IMR-90 (cell line): ENCODE results near the gene SLC10A6. TPM values are rescaled to one million over a fixed set of nuclear protein-coding genes. Genes with fewer than 3 reads are reported as not detected.

Source experiments
- ATAC-seq: fragments of 200-7000 bp; cut with Tn5 transposase; 2 replicates; pipeline ENCODE4 v1.9.1; 2020; ENCODE audit warnings: low read depth, mild to moderate bottlenecking, moderate library complexity
- BruUV-seq: library from RNA; stranded (reverse); fragments of 400-500 nt; replicated peaks from 2 replicates; lab custom pipeline; 2021; lab: Mats Ljungman, UMichigan
- CTCF ChIA-PET: fragments of 300-600 bp; formaldehyde crosslinking; extraction: SDS; loops from one replicate; lab custom pipeline; 2021; ENCODE audit warnings: antibody characterized with exemption; lab: Yijun Ruan, JAX
- POLR2A ChIA-PET: fragments of 300-600 bp; sonication (Branson Sonifier 250); formaldehyde crosslinking; loops from one replicate; lab custom pipeline; 2022; ENCODE audit warnings: antibody characterized with exemption; ENCODE audit not compliant: unreplicated experiment; lab: Charles Lee
- DNase-seq: peaks from one replicate; pipeline ENCODE4 v3.0.0; 2013
- H2AFZ ChIP-seq: replicated peaks from 2 replicates; pipeline ENCODE3; 2013; ENCODE audit warnings: low read length, mild to moderate bottlenecking; ENCODE audit not compliant: poor library complexity
- H2AK5ac ChIP-seq: 2 replicates; pipeline ENCODE4 v1.6.1; 2013; ENCODE audit warnings: low read depth, low read length, inconsistent platforms
- H2AK9ac ChIP-seq: replicated peaks from 2 replicates; pipeline ENCODE3; 2013; ENCODE audit warnings: mild to moderate bottlenecking, low read depth, low read length, moderate library complexity; ENCODE audit not compliant: poor library complexity
- H2BK120ac ChIP-seq: 2 replicates; pipeline ENCODE4 v1.6.1; 2013; ENCODE audit warnings: low read depth, low read length, inconsistent platforms
- H2BK15ac ChIP-seq: 3 replicates; pipeline ENCODE4 v1.6.1; 2013; ENCODE audit warnings: low read depth, low read length, inconsistent platforms
- H2BK20ac ChIP-seq: 2 replicates; pipeline ENCODE4 v1.6.1; 2013; ENCODE audit warnings: low read depth, mild to moderate bottlenecking, inconsistent platforms, low read length, moderate library complexity
- H2BK5ac ChIP-seq: 2 replicates; pipeline ENCODE4 v1.6.1; 2013; ENCODE audit warnings: mild to moderate bottlenecking, low read depth, low read length, inconsistent platforms; ENCODE audit not compliant: poor library complexity, severe bottlenecking
- H3K14ac ChIP-seq: replicated peaks from 2 replicates; pipeline ENCODE4 v1.6.1; 2013; ENCODE audit warnings: low read depth, low read length, inconsistent platforms
- H3K18ac ChIP-seq: 2 replicates; pipeline ENCODE4 v1.6.1; 2013; ENCODE audit warnings: low read depth, low read length, control low read depth
- H3K23ac ChIP-seq: 2 replicates; pipeline ENCODE4 v1.6.1; 2013; ENCODE audit warnings: low read depth, low read length, inconsistent platforms
- H3K27ac ChIP-seq: 2 replicates; pipeline ENCODE4 v1.5.1; 2013; ENCODE audit warnings: mild to moderate bottlenecking, control low read depth, low read length; ENCODE audit not compliant: insufficient read depth
- H3K27me3 ChIP-seq: 2 replicates; pipeline ENCODE4 v1.6.1; 2013; ENCODE audit warnings: low read length; ENCODE audit not compliant: control insufficient read depth, insufficient read depth
- H3K36me3 ChIP-seq: 2 replicates; pipeline ENCODE4 v1.6.1; 2013; ENCODE audit warnings: low read length, mixed read lengths; ENCODE audit not compliant: control insufficient read depth, insufficient read depth
- H3K4ac ChIP-seq: 2 replicates; pipeline ENCODE4 v1.6.1; 2013; ENCODE audit warnings: low read depth, low read length, inconsistent platforms
- H3K4me1 ChIP-seq: 2 replicates; pipeline ENCODE4 v1.6.1; 2013; ENCODE audit warnings: low read length, mixed read lengths; ENCODE audit not compliant: control insufficient read depth, insufficient read depth
- H3K4me2 ChIP-seq: 2 replicates; pipeline ENCODE4 v1.6.1; 2013; ENCODE audit warnings: low read depth, mild to moderate bottlenecking, control low read depth, low read length, moderate library complexity
- H3K4me3 ChIP-seq: 2 replicates; pipeline ENCODE4 v1.5.1; 2013; ENCODE audit warnings: low read depth, mild to moderate bottlenecking, control low read depth, low read length, moderate library complexity; ENCODE audit not compliant: insufficient read depth
- H3K56ac ChIP-seq: 2 replicates; pipeline ENCODE4 v1.6.1; 2013; ENCODE audit warnings: low read length, inconsistent platforms; ENCODE audit not compliant: insufficient read depth; ENCODE audit errors: extremely low read depth
- H3K79me1 ChIP-seq, 2 experiments: 2 replicates each; pipeline ENCODE4 v1.6.1; 2013; ENCODE audit warnings: low read length in 2 of 2, inconsistent platforms in 1 of 2, low read depth in 1 of 2
- H3K9ac ChIP-seq: 2 replicates; pipeline ENCODE4 v1.6.1; 2013; ENCODE audit warnings: low read depth, low read length, control low read depth
- H3K9me1 ChIP-seq: 2 replicates; pipeline ENCODE4 v1.6.1; 2013; ENCODE audit warnings: low read length, inconsistent platforms; ENCODE audit not compliant: insufficient read depth
- H3K9me3 ChIP-seq: 2 replicates; pipeline ENCODE4 v1.6.1; 2013; ENCODE audit warnings: low read length; ENCODE audit not compliant: control insufficient read depth, insufficient read depth
- H4K20me1 ChIP-seq: 2 replicates; pipeline ENCODE4 v1.6.1; 2013; ENCODE audit warnings: low read length, inconsistent platforms; ENCODE audit not compliant: insufficient read depth
- H4K5ac ChIP-seq: 2 replicates; pipeline ENCODE4 v1.6.1; 2013; ENCODE audit warnings: mild to moderate bottlenecking, low read depth, low read length, control low read depth
- H4K8ac ChIP-seq, 2 experiments: 2 replicates each; pipeline ENCODE4 v1.6.1; 2013; ENCODE audit warnings: low read depth in 2 of 2, low read length in 2 of 2, control low read depth in 1 of 2, inconsistent platforms in 1 of 2
- H4K91ac ChIP-seq: 2 replicates; pipeline ENCODE4 v1.6.1; 2013; ENCODE audit warnings: low read depth, low read length, inconsistent platforms; ENCODE audit not compliant: insufficient read depth
- CHD1 ChIP-seq: IDR thresholded peaks from 2 replicates; pipeline ENCODE4 v1.6.1; 2012; ENCODE audit warnings: low read depth, low read length, improper control_type of control experiment
- ELK1 ChIP-seq: fragments of 150-350 bp; IDR thresholded peaks from 2 replicates; pipeline ENCODE4 v1.6.1; 2016; ENCODE audit warnings: low read depth, mild to moderate bottlenecking, low read length, moderate library complexity, borderline replicate concordance
- RFX5 ChIP-seq: IDR thresholded peaks from 2 replicates; pipeline ENCODE4 v1.8.0; 2012; ENCODE audit warnings: low read depth, mild to moderate bottlenecking, low read length, moderate library complexity
- WGBS, 2 experiments: methylation state at CpG; one replicate each; pipeline versions ENCODE4 v1.1.5 to v1.1.7; 2013; ENCODE audit warnings: missing lambda C conversion rate in 2 of 2; ENCODE audit not compliant: insufficient read length in 1 of 2; ENCODE audit errors: extremely low coverage in 2 of 2; 5-methylcytosine and 5-hydroxymethylcytosine counted together
- dilution Hi-C: fragments of 300-500 bp; cut with HindIII; formaldehyde crosslinking; loops from one replicate; pipeline ENCODE4 v1.14.3; 2018; ENCODE audit warnings: low sequenced_read_pairs; ENCODE audit not compliant: unreplicated experiment
- in situ Hi-C: fragments of 300-500 bp; cut with MboI; formaldehyde crosslinking; loops from 3 replicates; pipeline ENCODE4 v1.14.3; 2019; ENCODE audit warnings: low sequenced_read_pairs, inconsistent platforms, mixed read lengths
- intact Hi-C: fragments of 100-400 bp; cut with micrococcal nuclease; formaldehyde crosslinking; loops from 2 replicates; pipeline ENCODE4 v1.10.0; 2022
- polyA plus RNA-seq, 3 experiments: library from polyadenylated mRNA; depleted of rRNA; stranded (reverse); fragments of >200 nt; gene quantifications; 2 replicates each; pipeline ENCODE4 v1.2.3, GENCODE V29; 2012; ENCODE audit warnings: low replicate concordance in 1 of 3
- total RNA-seq: library from RNA; depleted of rRNA; stranded (reverse); fragments of >200 nt; gene quantifications from 2 replicates; pipeline ENCODE4 v1.2.3, GENCODE V29; 2012

Gene SLC10A6
- total and polyA plus RNA-seq, 2 of the 4 experiments (the other 2 are of a cell fraction) = not detected

GRCh38 chr4:86815653-86816052 lies 33.5 kb downstream of the SLC10A6 start:
- intact Hi-C loops = no loop called here
- no peak overlapping the region for H3K23ac ChIP-seq
- no peak overlapping the region for H4K5ac ChIP-seq
- H3K18ac ChIP-seq = no peak overlapping the region
- H3K27ac ChIP-seq = no peak overlapping the region
- dilution Hi-C loops = no loop called here
- H4K91ac ChIP-seq = no peak overlapping the region
- no peak overlapping the region for H3K4ac ChIP-seq
- no CpG with 5 or more reads among the region's 1 CpG for WGBS, 2 experiments
- no peak for DNase-seq
- no peak overlapping the region for H3K56ac ChIP-seq
- ATAC-seq = no peak
- ChIA-PET CTCF (no interaction called here), POLR2A (no interaction called here)
- H3K4me2 ChIP-seq = no peak overlapping the region
- H2BK15ac ChIP-seq = no peak overlapping the region
- H3K27me3 ChIP-seq = no peaks in the 10 kb centered on the region
- in situ Hi-C loops = no loop called here
- no peak overlapping the region for H2AK9ac ChIP-seq
- no peaks in the 10 kb centered on the region for H4K20me1 ChIP-seq
- no peaks in the 10 kb centered on the region for H3K79me1 ChIP-seq
- BruUV-seq = no TSS peak
- H2AFZ ChIP-seq = no peak overlapping the region
- no peak for TF ChIP-seq RFX5
- TF ChIP-seq CHD1 = no peak
- TF ChIP-seq ELK1 = no peak
- peaks cover 9% of the 10 kb centered on the region for H3K9me3 ChIP-seq
- H3K9ac ChIP-seq = no peak overlapping the region
- no peaks in the 10 kb centered on the region for H3K9me1 ChIP-seq
- H3K14ac ChIP-seq = no peak overlapping the region
- H3K4me3 ChIP-seq = no peak overlapping the region
- H2BK120ac ChIP-seq = no peak overlapping the region
- no peak overlapping the region for H2BK20ac ChIP-seq
- H2BK5ac ChIP-seq = no peak overlapping the region
- peaks cover 20% of the 10 kb centered on the region for H3K36me3 ChIP-seq
- no peak overlapping the region for H2AK5ac ChIP-seq
- no peak overlapping the region for H4K8ac ChIP-seq
- H3K4me1 ChIP-seq = peaks cover 4% of the 10 kb centered on the region
